PFSK-1 (cell line): ENCODE measurements around the gene CAMSAP2.

ENCODE experiments used
- POLR2AphosphoS5 ChIP-seq: IDR thresholded peaks from 2 replicates; pipeline ENCODE4 v1.6.1; 2012; ENCODE audit warnings: low read depth, mild to moderate bottlenecking, control low read depth, low read length, moderate library complexity
- REST ChIP-seq, 2 experiments: IDR thresholded peaks; 2 replicates each; pipeline versions ENCODE4 v1.6.1 to v1.8.0; 2011 to 2012; ENCODE audit warnings: low read depth in 2 of 2, low read length in 2 of 2, control low read depth in 1 of 2, inconsistent platforms in 1 of 2, mild to moderate bottlenecking in 1 of 2, moderate library complexity in 1 of 2; ENCODE audit not compliant: insufficient read depth in 1 of 2

DNA sequence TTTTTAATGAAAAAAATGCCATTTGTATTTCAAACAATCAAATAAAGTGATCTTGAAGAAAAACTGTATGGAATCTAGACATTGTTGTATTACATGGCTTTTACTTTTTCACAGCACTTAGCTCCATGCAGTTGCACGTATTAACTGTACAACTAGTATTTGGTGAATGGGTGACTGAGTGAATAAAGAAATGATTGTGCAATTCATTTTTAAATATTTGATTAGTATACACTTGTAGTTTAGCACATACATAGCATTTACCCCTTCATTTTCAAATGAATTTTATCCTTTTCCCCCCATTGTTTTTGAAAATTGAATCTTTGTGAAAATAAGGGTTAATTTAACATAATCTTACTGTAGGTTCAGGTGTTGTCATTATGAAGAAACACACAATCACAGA, 79.6 kb downstream of the CAMSAP2 start:
- TF ChIP-seq POLR2AphosphoS5 (no peak), REST (IDR thresholded peaks at IDR 0.05; ENCODE audit: insufficient read depth in 1 of 2, low read depth in 2 of 2, low read length in 2 of 2) (no peak)
